Ascending aorta (tissue), 2 donors: ENCODE results near the gene VAMP5. TPM values are rescaled to one million over a fixed set of nuclear protein-coding genes. Genes with fewer than 3 reads are reported as not detected.

Experiments
- DNase-seq, 2 donors: peaks; one replicate each; pipeline ENCODE4 v3.0.0-alpha.2; 2019; ENCODE audit warnings: low spot score in 2 of 2
- H3K27ac ChIP-seq, 2 donors: fragments of 200-600 bp; sonication (generic); one replicate each; pipeline ENCODE4 v1.5.1; 2016 to 2017; ENCODE audit warnings: mild to moderate bottlenecking in 1 of 2
- H3K27me3 ChIP-seq: fragments of 200-600 bp; sonication (generic); one replicate; pipeline ENCODE4 v1.5.1; 2017
- H3K36me3 ChIP-seq, 2 donors: fragments of 200-600 bp; sonication (generic); one replicate each; pipeline ENCODE4 v1.5.1; 2016
- H3K4me1 ChIP-seq, 2 donors: fragments of 200-600 bp; sonication (generic); one replicate each; pipeline ENCODE4 v1.5.1; 2016 to 2017; ENCODE audit warnings: mild to moderate bottlenecking in 1 of 2
- H3K4me3 ChIP-seq, 2 donors: fragments of 200-600 bp; sonication (generic); one replicate each; pipeline ENCODE4 v1.5.1; 2016 to 2017; ENCODE audit warnings: mild to moderate bottlenecking in 1 of 2
- H3K9me3 ChIP-seq, 2 donors: fragments of 200-600 bp; sonication (generic); one replicate each; pipeline ENCODE4 v1.5.1; 2016
- intact Hi-C: fragments of 100-400 bp; cut with DNase I; formaldehyde crosslinking; loops from one replicate; pipeline ENCODE4 v1.15.1; 2023
- total RNA-seq: library from RNA; depleted of rRNA; stranded (reverse); fragments of >200 nt; gene quantifications from one replicate; pipeline ENCODE4 v1.1.0, GENCODE V29; 2016
- TF ChIP-seq, protein P1 (sequence below), 3 experiments: fragments of 200-600 bp in 2 of 3; fragments of 450-650 bp in 1 of 3; sonication (generic) in 2 of 3; IDR thresholded peaks; one replicate each; pipeline ENCODE4 v1.5.1; 2016 to 2019; ENCODE audit warnings: antibody characterized with exemption in 3 of 3, mild to moderate bottlenecking in 1 of 3, moderate library complexity in 1 of 3

VAMP5 gene
- total RNA-seq, 1 donor from 2014 or later = 114 TPM

DNA sequence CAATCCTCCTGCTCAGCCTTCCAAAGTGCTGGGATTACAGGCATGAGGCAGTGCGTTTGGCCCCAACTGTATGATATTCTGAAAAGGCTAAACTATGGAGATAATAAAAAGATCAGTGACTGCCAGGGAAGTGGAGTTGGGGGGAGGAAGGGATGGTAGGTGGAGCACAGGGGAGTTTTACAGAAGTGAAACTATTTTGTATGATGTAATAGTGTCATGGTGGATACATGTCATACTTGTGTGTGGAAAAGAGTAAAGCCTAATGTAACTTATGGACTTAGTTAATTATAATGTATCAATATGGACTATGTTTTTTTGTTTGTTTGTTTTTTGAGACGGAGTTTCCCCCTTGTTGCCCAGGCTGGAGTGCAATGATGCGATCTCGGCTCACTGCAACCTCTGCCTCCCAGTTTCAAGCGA, 20.1 kb upstream of the VAMP5 start:
- Histone ChIP-seq H3K4me3 (no peak overlapping the region), H3K36me3 (no peaks in the 10 kb centered on the region), H3K27ac (no peak overlapping the region), H3K27me3 (no peaks in the 10 kb centered on the region), H3K4me1 (peaks cover 3 to 16% of the 10 kb centered on the region in 2 donors), H3K9me3 (no peaks in the 10 kb centered on the region)
- TF ChIP-seq, protein P1, sequence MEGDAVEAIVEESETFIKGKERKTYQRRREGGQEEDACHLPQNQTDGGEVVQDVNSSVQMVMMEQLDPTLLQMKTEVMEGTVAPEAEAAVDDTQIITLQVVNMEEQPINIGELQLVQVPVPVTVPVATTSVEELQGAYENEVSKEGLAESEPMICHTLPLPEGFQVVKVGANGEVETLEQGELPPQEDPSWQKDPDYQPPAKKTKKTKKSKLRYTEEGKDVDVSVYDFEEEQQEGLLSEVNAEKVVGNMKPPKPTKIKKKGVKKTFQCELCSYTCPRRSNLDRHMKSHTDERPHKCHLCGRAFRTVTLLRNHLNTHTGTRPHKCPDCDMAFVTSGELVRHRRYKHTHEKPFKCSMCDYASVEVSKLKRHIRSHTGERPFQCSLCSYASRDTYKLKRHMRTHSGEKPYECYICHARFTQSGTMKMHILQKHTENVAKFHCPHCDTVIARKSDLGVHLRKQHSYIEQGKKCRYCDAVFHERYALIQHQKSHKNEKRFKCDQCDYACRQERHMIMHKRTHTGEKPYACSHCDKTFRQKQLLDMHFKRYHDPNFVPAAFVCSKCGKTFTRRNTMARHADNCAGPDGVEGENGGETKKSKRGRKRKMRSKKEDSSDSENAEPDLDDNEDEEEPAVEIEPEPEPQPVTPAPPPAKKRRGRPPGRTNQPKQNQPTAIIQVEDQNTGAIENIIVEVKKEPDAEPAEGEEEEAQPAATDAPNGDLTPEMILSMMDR (IDR thresholded peaks at IDR 0.05) = no peak
- DNase-seq = no peak
- intact Hi-C loops = no loop called here

DNA sequence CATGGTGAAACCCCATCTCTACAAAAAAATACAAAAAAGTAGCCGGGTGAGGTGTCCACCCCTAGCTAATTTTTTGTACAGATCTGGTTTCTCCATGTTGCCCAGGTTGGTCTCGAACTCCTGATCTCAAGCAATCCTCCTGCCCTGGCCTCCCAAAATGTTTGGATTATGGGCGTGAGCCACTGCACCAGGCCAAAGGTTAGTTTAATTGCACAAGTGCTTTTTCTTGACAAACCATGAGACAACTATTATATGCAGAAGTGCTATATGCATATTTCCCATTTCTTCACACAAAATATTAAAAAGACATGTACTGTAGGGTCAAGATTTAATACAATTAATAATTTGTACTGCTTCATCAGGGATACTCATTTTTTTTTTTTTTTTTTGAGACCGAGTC, 18.0 kb upstream of the VAMP5 start:
- TF ChIP-seq, protein P1 (IDR thresholded peaks at IDR 0.05) = no peak
- DNase-seq = no peak
- no peak overlapping the region for H3K4me3 ChIP-seq
- no peak overlapping the region for H3K27ac ChIP-seq
- no peaks in the 10 kb centered on the region for H3K36me3 ChIP-seq
- no peaks in the 10 kb centered on the region for H3K9me3 ChIP-seq
- no peaks in the 10 kb centered on the region for H3K27me3 ChIP-seq
- intact Hi-C loops = no loop called here
- peaks cover 0 to 5% of the 10 kb centered on the region in 2 donors for H3K4me1 ChIP-seq

DNA sequence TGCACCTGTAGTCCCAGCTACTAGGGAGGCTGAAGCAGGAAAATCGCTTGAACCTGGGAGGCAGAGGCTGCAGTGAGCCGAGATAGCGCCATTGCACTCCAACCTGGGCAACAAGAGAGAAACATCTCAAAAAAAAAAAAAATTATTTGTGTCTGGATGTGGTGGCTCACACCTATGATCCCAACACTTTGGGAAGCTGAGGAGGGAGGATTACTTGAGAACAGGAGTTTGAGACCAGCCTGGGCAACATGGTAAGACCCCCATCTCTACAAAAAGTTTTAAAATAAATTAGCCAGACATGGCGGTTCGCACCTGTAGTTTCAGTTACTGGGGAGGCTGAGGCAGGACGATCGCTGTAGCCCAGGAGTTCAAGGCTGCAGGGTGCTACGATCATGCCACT, 8.5 kb upstream of the VAMP5 start:
- Histone ChIP-seq H3K27ac (no peak overlapping the region), H3K27me3 (no peaks in the 10 kb centered on the region), H3K9me3 (no peaks in the 10 kb centered on the region), H3K4me3 (no peak overlapping the region), H3K36me3 (no peaks in the 10 kb centered on the region), H3K4me1 (no peaks in the 10 kb centered on the region)
- intact Hi-C loops = no loop called here
- DNase-seq = no peak
- TF ChIP-seq, protein P1 (IDR thresholded peaks at IDR 0.05) = no peak

DNA sequence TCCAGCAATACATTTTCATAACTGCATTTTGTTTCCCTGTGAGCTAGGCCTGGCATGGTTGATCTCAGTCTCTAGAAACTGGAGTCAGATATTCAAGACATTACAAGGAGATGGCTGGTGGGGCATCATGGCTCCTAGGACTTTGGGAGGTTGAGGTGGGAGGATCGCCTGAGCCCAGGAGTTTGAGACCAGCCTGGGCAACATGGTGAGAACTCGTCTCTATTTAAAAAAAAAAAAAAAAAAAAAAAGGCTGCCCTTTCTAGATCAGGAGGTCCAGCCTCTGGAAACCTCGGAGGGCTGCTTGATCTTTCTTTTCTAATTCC, 7.2 kb upstream of the VAMP5 start:
- intact Hi-C loops = no loop called here
- Histone ChIP-seq H3K36me3 (no peaks in the 10 kb centered on the region), H3K4me3 (peak overlapping the region in 1 of 2 donors; percentile 39), H3K27me3 (no peaks in the 10 kb centered on the region), H3K27ac (peak overlapping the region in 1 of 2 donors; percentile 44), H3K9me3 (no peaks in the 10 kb centered on the region), H3K4me1 (no peaks in the 10 kb centered on the region)
- TF ChIP-seq, protein P1 (IDR thresholded peaks at IDR 0.05) = no peak
- DNase-seq = no peak

DNA sequence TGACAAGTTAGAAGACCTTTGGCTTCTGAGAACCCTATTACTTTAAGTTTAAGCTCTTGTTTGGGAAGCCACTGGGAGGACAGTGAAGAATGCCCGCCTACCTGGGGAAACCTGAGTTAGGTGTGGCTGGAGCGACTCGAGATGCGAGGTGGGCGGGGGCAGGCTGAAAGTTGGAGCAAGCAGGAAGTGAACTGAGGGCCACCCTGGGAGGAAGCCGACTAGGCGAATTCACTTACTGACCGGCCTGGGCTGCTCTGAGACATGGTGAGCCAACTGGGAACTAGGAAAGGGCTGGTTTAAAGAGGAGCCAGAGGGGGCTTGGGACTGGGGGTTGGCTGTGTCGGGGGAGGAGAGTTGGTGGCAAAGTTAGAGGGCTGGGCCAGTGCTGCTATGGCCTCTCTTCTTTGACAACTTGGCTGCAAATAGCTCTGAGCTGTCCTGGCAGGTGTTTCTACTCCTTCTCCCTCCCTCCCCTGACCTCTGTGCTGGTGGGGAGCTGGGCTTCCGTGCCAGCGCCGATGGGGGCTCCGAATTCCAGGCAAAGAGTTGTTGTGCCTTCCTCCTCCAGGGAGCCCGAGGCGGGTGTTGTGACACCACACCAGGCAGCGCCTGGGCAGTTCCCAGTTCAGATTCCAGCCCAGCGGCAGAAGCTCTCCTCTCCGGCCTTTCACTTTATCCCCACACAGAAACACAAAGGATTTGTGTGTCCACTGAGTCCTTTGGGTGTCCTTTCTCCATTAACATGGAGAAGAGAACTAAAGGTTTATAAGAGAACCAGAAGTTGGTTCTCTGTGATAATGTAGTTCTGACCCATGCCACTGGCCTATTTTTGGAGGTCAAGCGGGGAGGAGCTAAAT, 6.6 kb upstream of the VAMP5 start, which contains the start of gene VAMP8:
VAMP8 (plus strand) TSS at position 201 of the 857 bp plus-strand sequence; CDS start at position 262, 61 bp downstream.
- no peaks in the 10 kb centered on the region for H3K4me1 ChIP-seq
- no peaks in the 10 kb centered on the region for H3K36me3 ChIP-seq
- no peak for DNase-seq
- peak within 1 kb of the TSS; percentile 44 to 52 for H3K27ac ChIP-seq
- H3K27me3 ChIP-seq = no peaks in the 10 kb centered on the region
- H3K4me3 ChIP-seq = peak within 1 kb of the TSS; percentile 24 to 39
- H3K9me3 ChIP-seq = no peaks in the 10 kb centered on the region
- intact Hi-C loops = no loop called here
- TF ChIP-seq, protein P1 (IDR thresholded peaks at IDR 0.05) = no peak
